Measurements from ENCODE around the gene MPZL3.

The MPZL3 gene

DNA sequence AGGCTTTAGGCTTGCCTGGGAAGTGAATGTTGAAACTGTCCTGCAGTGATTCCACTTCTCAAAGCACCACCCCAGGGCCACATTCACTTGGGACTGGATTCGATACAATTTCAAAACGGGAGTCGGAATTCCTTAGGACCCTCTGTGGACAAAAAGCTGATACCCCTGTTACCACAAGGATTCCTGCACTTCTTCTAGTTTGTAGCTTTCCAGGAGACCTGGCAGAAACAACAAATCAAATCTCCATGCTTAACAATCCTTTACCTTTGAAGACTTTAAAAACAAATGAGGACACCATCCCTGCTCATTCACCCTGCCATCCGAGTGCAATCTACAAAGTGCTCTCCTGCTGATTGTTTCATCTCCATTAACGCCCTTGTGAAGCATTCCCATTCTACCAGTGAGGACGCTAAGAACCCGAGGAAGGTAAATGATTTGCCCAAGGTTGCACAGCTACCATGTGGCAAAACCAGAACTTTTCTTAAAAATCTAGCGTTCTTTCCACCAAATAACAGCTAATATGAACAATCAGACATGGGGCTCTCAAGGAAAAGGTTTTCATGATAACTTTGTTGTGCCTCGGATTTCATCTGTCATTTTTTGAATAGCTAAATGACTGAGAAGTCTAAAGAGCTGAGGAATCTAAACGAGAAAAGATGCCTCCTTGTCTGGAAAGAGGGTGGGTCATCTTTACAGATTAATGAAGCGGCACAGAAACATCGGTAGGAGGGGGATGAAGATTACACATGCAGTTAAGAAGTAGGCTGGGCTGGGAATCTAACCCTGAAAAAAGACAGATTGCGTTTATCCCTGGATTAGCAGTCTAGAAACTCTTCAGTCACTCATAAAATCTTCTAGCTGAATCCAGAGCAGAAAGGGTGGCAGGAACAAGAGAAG, 12.7 kb upstream of the MPZL3 start:
- no peak for DNase-seq (ENCODE audit: low read depth in 2 of 2)

DNA sequence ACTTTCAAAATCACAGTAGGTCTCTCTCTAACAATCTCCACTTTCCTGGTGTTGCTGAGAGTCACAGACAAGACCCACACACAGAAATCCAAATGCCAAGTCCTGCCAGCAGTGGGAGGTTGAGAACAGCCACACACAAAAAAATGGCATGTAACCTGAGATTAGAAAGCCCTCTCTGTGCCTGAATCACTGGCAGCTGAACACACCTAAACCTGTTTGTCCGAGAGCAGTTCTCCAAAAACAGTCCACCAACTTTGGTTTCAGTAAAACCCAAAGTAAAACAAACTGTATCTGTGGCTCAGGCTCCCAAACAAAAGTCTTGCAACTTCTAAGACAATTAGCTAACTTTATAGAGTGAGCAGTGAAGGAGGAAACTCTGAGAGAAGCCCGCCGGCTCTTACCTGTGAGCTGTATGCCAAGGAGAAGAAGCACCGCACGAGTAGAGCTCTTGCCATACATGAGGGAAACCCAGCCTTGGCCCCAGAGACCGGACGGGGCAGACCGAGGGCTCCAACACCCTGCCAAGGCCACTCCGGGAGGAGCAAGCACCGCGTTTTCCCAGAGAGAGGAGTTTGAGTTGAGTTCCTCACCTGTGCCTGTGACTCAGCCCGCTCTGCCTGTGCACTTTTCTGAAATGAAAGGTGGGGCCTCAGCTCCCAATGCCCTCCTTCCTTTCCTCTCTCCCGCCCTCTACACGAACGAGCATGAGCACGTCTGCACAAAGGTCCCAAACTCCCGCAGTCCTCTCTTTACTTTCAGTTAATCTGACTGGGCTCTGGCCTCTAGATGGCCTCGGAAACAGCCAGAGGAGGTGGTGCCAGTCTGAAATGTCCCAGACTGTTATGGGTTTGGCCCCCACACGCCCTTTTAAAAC, 11.8 kb upstream of the MPZL3 start, which contains the start of gene MPZL2:
Gene MPZL2, minus strand, starts transcription at position 603 of the 874 bp plus-strand sequence. Its CDS starts 144 bp downstream, at position 459.
- DNase-seq (ENCODE audit: low read depth in 2 of 2): no peak

DNA sequence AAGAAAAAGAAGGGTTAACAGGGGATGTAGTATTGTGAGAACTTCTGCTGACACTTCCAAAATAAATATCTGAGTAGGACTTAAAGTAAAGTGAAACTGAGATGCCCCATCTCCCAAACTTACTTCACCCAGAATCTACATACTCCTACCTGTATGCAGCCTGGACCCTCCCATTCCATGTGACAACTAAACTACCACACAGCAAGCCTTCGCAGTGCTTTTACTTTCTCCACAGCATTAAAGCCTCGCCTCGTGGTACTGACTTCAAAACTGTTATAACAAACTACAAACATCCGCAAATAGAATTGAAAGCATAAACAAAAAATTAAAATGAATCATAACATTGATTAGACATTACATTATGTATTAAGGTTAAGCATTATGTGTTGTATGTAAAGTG, 10.9 kb upstream of the MPZL3 start:
- DNase-seq (ENCODE audit: low read depth in 2 of 2): no peak

DNA sequence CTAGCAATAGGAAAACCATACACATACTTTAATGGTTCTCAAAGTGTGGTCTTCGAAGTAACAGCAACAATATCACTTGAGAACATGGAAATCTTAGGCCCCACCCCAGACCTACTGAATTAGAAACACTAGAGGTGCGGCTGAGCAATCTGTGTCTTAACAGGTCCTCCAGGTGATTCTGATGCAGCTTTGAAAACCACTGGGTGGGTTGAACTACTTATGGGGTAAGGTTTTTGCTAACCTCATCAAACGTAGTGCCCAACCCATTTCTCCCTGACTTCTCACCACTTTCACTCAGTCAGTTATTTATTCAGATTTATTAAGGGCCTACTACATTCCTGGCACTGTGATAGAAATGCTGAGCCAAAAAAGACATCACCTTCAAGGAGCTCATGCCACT, 8.2 kb upstream of the MPZL3 start:
- no peak for DNase-seq (ENCODE audit: low read depth in 2 of 2)

GRCh38 chr11:118259138-118259537, 7.0 kb upstream of the MPZL3 start:
- no peak for DNase-seq (ENCODE audit: low read depth in 2 of 2)

- no peak for DNase-seq (ENCODE audit: low read depth in 2 of 2)
These were observed 6.2 kb upstream of the MPZL3 start for GRCh38 chr11:118258410-118258809.

DNA sequence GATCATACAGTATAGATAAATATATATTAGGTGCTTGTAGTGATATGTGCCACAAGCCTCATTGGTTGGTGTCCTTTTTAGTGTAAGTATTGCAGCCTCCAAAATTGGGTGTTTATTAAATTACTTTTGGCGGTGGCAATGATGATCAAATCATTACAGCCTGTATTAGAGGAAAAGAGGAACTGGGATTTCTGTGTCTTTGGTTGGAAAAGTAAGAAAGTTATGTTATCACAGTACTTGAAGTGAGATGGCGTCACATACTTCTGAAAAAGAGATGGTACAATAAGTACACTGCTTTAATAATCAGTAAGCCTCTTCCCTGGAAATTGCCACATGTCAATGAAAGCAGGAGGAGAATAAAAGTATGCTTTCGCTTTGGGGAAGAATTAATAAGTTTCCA, 523 bp upstream of the MPZL3 start:
- DNase-seq (ENCODE audit: low read depth in 2 of 2): no peak

DNA sequence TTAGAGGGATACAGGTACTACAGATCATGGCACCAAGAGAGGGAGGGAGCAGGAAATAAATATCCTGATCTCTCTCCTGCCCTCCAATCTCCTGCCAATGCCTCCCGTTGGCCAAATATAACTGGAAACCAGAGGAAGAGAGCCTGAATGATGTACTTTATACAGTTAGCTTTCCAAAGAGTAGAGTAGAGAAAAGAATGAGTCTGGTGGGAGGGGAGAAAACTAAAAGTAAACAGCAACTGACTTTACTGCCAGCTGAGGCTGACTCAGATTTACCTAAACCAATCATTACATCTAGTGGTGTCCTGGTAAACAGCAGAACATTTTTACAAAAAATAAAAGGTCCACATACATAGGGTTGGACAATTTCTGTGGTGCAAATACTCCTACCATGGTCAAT, 5.1 kb downstream of the MPZL3 start:
- no peak for DNase-seq (ENCODE audit: low read depth in 2 of 2)

GRCh38 chr11:118245936-118246562, 6.1 kb downstream of the MPZL3 start:
- DNase-seq (ENCODE audit: low read depth in 2 of 2): no peak

- no peak for DNase-seq (ENCODE audit: low read depth in 2 of 2)
These were observed 8.0 kb downstream of the MPZL3 start for GRCh38 chr11:118243993-118244762.

- DNase-seq (ENCODE audit: low read depth in 2 of 2): no peak
These were observed 9.0 kb downstream of the MPZL3 start for GRCh38 chr11:118243161-118243560.

GRCh38 chr11:118241764-118242098, 10.4 kb downstream of the MPZL3 start:
- no peak for DNase-seq (ENCODE audit: low read depth in 2 of 2)

DNA sequence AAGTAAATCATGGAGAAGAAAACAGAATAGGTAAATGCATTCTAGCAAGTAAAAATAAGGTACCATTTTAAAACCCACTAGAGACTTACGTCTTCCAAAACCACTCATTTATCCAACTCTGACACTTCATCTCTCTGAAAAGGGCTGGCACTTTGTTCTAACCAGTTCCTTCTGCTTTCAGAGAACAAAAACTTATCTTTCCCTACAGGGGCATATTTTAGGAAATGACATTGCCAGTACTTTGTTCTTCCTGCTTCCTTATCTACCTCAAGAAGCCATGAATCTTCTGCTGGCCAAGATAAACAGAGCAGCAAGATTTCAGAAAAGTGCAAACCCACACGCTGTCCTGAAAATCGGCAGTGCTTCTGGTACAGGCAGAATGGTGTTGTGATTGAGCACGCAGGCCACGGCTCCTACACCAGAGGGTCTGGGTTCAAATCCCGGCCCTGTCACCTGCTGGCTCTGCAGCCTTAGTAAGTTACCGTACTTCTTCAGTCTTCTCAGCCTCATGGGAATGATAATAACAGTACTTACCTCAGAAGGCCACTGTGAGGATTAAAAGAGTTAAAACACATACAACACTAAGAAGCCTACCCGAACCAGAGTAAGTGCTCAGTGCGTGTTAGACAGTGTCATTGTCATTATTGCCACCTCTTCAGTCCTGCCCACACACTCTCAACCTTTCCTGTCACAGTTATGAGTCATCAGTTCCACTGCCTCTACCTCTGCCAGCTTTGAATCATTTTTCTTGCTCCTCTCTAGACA, 11.0 kb downstream of the MPZL3 start:
- no peak for DNase-seq (ENCODE audit: low read depth in 2 of 2)

DNA sequence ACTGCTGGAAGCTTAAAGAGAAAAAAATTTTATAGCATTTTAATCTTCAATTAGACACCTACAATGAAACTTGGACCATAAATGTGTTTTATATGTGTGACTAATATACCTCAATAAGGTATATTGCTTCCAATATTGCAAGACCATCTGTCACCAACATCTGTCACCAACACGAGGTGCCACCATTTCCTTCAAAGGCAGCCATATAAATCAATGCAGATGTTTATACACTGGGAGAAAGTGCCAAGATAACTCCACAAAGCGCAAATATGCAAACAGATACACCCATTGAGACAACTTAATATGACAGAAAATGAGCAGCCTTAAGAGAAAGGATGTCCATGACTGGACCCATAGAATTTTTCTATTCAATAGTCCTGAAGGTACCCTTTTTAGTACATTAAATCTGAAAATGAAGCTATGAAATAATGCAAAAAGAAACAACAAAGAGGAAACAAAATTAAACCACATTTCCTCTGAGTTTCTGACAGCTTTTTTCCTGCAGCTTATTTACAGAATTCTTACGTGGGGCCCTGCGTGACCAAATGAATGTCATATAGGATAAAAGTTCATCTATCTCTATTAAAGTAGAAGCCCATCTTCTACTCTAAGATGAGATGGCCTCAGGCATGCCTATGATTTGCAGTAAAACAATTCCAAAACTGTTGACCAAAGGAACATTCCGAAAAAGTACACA, 12.5 kb downstream of the MPZL3 start:
- DNase-seq (ENCODE audit: low read depth in 2 of 2): no peak

- DNase-seq (ENCODE audit: low read depth in 2 of 2): no peak
These were observed 13.2 kb downstream of the MPZL3 start for GRCh38 chr11:118238929-118239328.

DNA sequence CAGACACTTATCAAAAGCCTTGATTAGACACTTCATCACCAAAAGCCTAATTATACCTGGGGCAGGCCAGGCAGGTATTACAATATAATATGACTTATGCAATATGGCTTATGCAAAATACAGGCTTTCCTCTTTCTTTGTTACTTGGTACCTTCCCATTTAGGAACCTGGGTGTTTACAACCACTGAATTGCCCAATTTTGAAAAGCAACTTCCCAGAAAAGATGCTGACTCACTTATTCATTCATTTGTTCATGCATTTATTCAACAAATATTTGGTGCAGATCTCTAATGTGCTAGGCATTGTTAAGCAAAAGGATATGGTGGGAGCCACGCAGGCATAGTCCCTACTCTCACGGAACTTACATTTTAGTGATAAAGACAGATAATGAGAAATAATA, 13.7 kb downstream of the MPZL3 start:
- no peak for DNase-seq (ENCODE audit: low read depth in 2 of 2)

GRCh38 chr11:118236170-118236569, 16.0 kb downstream of the MPZL3 start:
- no peak for DNase-seq (ENCODE audit: low read depth in 2 of 2)

DNA sequence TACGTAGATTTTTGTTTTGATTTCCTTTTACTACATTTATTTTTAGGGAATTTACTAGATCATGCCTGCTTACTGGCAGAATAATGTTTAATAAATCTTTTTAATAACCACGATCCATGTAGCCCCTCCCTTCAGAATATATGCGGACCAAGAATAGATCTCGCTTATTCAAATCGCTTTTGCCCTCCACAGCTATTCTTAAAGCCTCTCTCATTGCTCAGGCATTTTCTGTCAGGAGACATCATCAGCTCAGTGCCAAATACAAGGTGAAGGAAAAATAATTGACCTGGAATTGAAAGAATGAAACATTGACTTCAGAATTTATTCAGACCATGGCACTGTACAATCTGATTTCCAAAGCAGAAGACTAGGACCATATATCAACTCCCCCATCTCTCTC, 17.3 kb downstream of the MPZL3 start:
- no peak for DNase-seq (ENCODE audit: low read depth in 2 of 2)

DNA sequence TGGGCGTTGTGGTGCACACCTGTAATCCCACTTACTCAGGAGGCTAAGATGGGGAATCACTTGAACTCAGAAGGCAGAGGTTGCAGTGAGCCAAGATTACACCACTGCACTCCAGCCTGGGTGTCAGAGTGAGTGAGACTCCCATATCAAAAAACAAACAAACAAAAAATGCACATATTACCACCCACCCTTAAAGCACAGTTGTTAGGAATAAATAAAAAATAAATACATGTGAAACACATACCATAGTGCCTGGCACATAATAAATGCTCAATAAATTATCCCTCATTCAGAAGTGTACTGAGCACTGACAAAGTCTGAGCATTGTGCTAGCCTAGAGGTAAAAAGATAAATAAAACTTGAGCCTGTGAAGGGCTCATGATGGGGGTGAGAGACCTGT, 18.3 kb downstream of the MPZL3 start:
- no peak for DNase-seq (ENCODE audit: low read depth in 2 of 2)

DNA sequence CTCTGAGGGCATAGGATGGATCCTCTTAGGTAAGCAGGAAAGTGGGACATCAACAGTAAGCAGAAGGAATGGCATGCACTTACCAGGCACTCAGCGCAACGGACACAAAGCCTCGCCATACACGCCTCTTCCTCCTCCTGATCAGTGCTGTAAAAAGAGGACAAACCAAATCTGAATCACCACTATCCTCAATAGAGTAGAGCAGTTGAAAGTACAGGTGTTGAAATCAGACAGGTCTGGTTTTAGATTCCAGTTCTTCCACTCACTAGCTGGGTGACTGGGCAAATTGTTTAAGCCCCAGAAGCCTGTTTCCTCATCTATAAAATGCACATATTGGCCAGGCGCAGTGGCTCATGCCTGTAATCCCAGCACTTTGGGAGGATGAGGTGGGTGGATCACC, 18.8 kb downstream of the MPZL3 start:
- DNase-seq (ENCODE audit: low read depth in 2 of 2): no peak
